Trophoblast cell (in vitro differentiated cells and primary cell): ENCODE measurements around the gene ZNF330.

Source experiments
- DNase-seq, 2 donors: peaks; one replicate each; pipeline ENCODE4 v3.0.0-alpha.2; 2016
- H2AFZ ChIP-seq: 2 replicates; pipeline ENCODE4 v1.6.1; 2013; ENCODE audit warnings: low read length, moderate library complexity, mild to moderate bottlenecking; ENCODE audit not compliant: insufficient read depth, poor library complexity
- H2AK5ac ChIP-seq: 2 replicates; pipeline ENCODE4 v1.6.1; 2013; ENCODE audit warnings: mild to moderate bottlenecking, low read length
- H2BK120ac ChIP-seq: 2 replicates; pipeline ENCODE4 v1.6.1; 2013; ENCODE audit warnings: low read length, mild to moderate bottlenecking, moderate library complexity; ENCODE audit not compliant: insufficient read depth, poor library complexity
- H2BK12ac ChIP-seq: 2 replicates; pipeline ENCODE4 v1.6.1; 2013; ENCODE audit warnings: mild to moderate bottlenecking, low read length, moderate library complexity
- H2BK5ac ChIP-seq: 2 replicates; pipeline ENCODE4 v1.6.1; 2013; ENCODE audit warnings: low read length, low read depth, moderate library complexity, mild to moderate bottlenecking; ENCODE audit not compliant: poor library complexity
- H3K14ac ChIP-seq: 2 replicates; pipeline ENCODE4 v1.6.1; 2013; ENCODE audit warnings: mild to moderate bottlenecking, low read length
- H3K18ac ChIP-seq: 2 replicates; pipeline ENCODE4 v1.6.1; 2013; ENCODE audit warnings: mild to moderate bottlenecking, low read length
- H3K23ac ChIP-seq: 2 replicates; pipeline ENCODE4 v1.6.1; 2013; ENCODE audit warnings: low read length
- H3K27ac ChIP-seq: 2 replicates; pipeline ENCODE4 v1.5.1; 2013; ENCODE audit warnings: low read depth, mild to moderate bottlenecking, inconsistent platforms, low read length, moderate library complexity
- H3K27me3 ChIP-seq: 2 replicates; pipeline ENCODE4 v1.6.1; 2013; ENCODE audit warnings: inconsistent platforms, mild to moderate bottlenecking, low read length, moderate library complexity; ENCODE audit not compliant: insufficient read depth
- H3K36me3 ChIP-seq, 2 experiments: 1 replicate in 1 of 2; 2 replicates in 1 of 2; pipeline ENCODE4 v1.6.1; 2013; ENCODE audit warnings: low read length in 2 of 2, mild to moderate bottlenecking in 2 of 2, moderate library complexity in 1 of 2; ENCODE audit not compliant: insufficient read depth in 2 of 2, control insufficient read depth in 1 of 2
- H3K4ac ChIP-seq: 2 replicates; pipeline ENCODE4 v1.6.1; 2013; ENCODE audit warnings: low read depth, mild to moderate bottlenecking, low read length, moderate library complexity
- H3K4me1 ChIP-seq, 2 experiments: 1 replicate in 1 of 2; 2 replicates in 1 of 2; pipeline ENCODE4 v1.6.1; 2013; ENCODE audit warnings: low read length in 2 of 2, mild to moderate bottlenecking in 2 of 2, moderate library complexity in 1 of 2; ENCODE audit not compliant: insufficient read depth in 2 of 2, control insufficient read depth in 1 of 2
- H3K4me2 ChIP-seq: 2 replicates; pipeline ENCODE4 v1.6.1; 2013; ENCODE audit warnings: inconsistent platforms, mild to moderate bottlenecking, low read length, moderate library complexity
- H3K4me3 ChIP-seq: 2 replicates; pipeline ENCODE4 v1.5.1; 2013; ENCODE audit warnings: mild to moderate bottlenecking, low read depth, low read length, inconsistent platforms
- H3K79me1 ChIP-seq: one replicate; pipeline ENCODE4 v1.6.1; 2013; ENCODE audit warnings: low read length
- H3K79me2 ChIP-seq: 2 replicates; pipeline ENCODE4 v1.6.1; 2013; ENCODE audit warnings: low read length, mild to moderate bottlenecking; ENCODE audit not compliant: control insufficient read depth, insufficient read depth, poor library complexity
- H3K9ac ChIP-seq: 2 replicates; pipeline ENCODE4 v1.6.1; 2013; ENCODE audit warnings: mild to moderate bottlenecking, low read length
- H3K9me3 ChIP-seq: 2 replicates; pipeline ENCODE4 v1.6.1; 2013; ENCODE audit warnings: low read depth, mild to moderate bottlenecking, control low read depth, inconsistent platforms, low read length; ENCODE audit not compliant: insufficient read depth
- H4K12ac ChIP-seq: 2 replicates; pipeline ENCODE4 v1.6.1; 2013; ENCODE audit warnings: low read depth, mild to moderate bottlenecking, low read length, moderate library complexity
- H4K8ac ChIP-seq: 2 replicates; pipeline ENCODE4 v1.6.1; 2013; ENCODE audit warnings: low read depth, mild to moderate bottlenecking, low read length, moderate library complexity
- H4K91ac ChIP-seq: one replicate; pipeline ENCODE4 v1.6.1; 2013; ENCODE audit warnings: low read depth, mild to moderate bottlenecking, low read length, moderate library complexity
- WGBS: extraction: QIAGEN DNeasy Blood & Tissue Kit; methylation state at CpG from one replicate; pipeline ENCODE4 v1.1.7; 2013; ENCODE audit warnings: missing lambda C conversion rate; ENCODE audit not compliant: insufficient read length, insufficient coverage; ENCODE audit errors: extremely low coverage; 5-methylcytosine and 5-hydroxymethylcytosine counted together

Gene ZNF330

GRCh38 chr4:141244419-141244818 lies 23.7 kb downstream of the ZNF330 start:
- Histone ChIP-seq H3K9ac (no peak overlapping the region), H2BK12ac (no peak overlapping the region), H2BK120ac (no peak overlapping the region), H2BK5ac (no peak overlapping the region), H3K79me1 (no peaks in the 10 kb centered on the region), H4K8ac (no peak overlapping the region), H3K4me1 (no peaks in the 10 kb centered on the region), H3K79me2 (no peaks in the 10 kb centered on the region), H3K27me3 (no peaks in the 10 kb centered on the region), H3K23ac (no peak overlapping the region), H4K12ac (no peak overlapping the region), H2AFZ (no peak overlapping the region), H2AK5ac (no peak overlapping the region), H3K18ac (no peak overlapping the region), H3K4me3 (no peak overlapping the region), H3K4me2 (no peak overlapping the region), H3K36me3 (no peaks in the 10 kb centered on the region), H3K4ac (no peak overlapping the region), H4K91ac (no peak overlapping the region), H3K9me3 (no peaks in the 10 kb centered on the region), H3K14ac (no peak overlapping the region), H3K27ac (no peak overlapping the region)
- whole genome bisulfite sequencing, result no CpG with 5 or more reads among the region's 1 CpG
- DNase-seq, result no peak

- H3K18ac ChIP-seq, result no peak overlapping the region
- H4K12ac ChIP-seq, result no peak overlapping the region
- DNase-seq, result peak in 1 of 2 donors; percentile 56
- H4K91ac ChIP-seq, result no peak overlapping the region
- no peak overlapping the region for H2BK120ac ChIP-seq
- no CpG with 5 or more reads among the region's 2 CpGs for WGBS
- H3K4ac ChIP-seq, result no peak overlapping the region
- no peaks in the 10 kb centered on the region for H3K79me1 ChIP-seq
- no peaks in the 10 kb centered on the region for H3K36me3 ChIP-seq
- no peaks in the 10 kb centered on the region for H3K4me1 ChIP-seq
- H3K14ac ChIP-seq, result no peak overlapping the region
- H2BK5ac ChIP-seq, result no peak overlapping the region
- H2AFZ ChIP-seq, result no peak overlapping the region
- H3K27me3 ChIP-seq, result no peaks in the 10 kb centered on the region
- H3K9ac ChIP-seq, result no peak overlapping the region
- no peaks in the 10 kb centered on the region for H3K9me3 ChIP-seq
- H3K4me2 ChIP-seq, result no peak overlapping the region
- no peak overlapping the region for H2BK12ac ChIP-seq
- no peak overlapping the region for H3K4me3 ChIP-seq
- H2AK5ac ChIP-seq, result no peak overlapping the region
- H3K79me2 ChIP-seq, result no peaks in the 10 kb centered on the region
- no peak overlapping the region for H3K27ac ChIP-seq
- no peak overlapping the region for H4K8ac ChIP-seq
- H3K23ac ChIP-seq, result no peak overlapping the region
These were observed 25.5 kb downstream of the ZNF330 start for GRCh38 chr4:141246243-141246642.

GRCh38 chr4:141246683-141247429 lies 26.2 kb downstream of the ZNF330 start:
- Histone ChIP-seq H2AK5ac (no peak overlapping the region), H3K27me3 (no peaks in the 10 kb centered on the region), H3K14ac (no peak overlapping the region), H3K4me1 (no peaks in the 10 kb centered on the region), H3K18ac (no peak overlapping the region), H3K4me2 (no peak overlapping the region), H2BK5ac (no peak overlapping the region), H4K8ac (no peak overlapping the region), H2BK12ac (no peak overlapping the region), H3K9me3 (no peaks in the 10 kb centered on the region), H3K79me1 (no peaks in the 10 kb centered on the region), H3K79me2 (no peaks in the 10 kb centered on the region), H4K12ac (no peak overlapping the region), H3K23ac (no peak overlapping the region), H3K4ac (no peak overlapping the region), H2AFZ (no peak overlapping the region), H2BK120ac (no peak overlapping the region), H3K27ac (no peak overlapping the region), H4K91ac (no peak overlapping the region), H3K4me3 (no peak overlapping the region), H3K36me3 (no peaks in the 10 kb centered on the region), H3K9ac (no peak overlapping the region)
- WGBS, result no CpG with 5 or more reads among the region's 2 CpGs
- DNase-seq, result peak in 1 of 2 donors; percentile 36

- WGBS, result no CpG with 5 or more reads among the region's 2 CpGs
- Histone ChIP-seq H2BK5ac (no peak overlapping the region), H3K18ac (no peak overlapping the region), H4K91ac (no peak overlapping the region), H3K4me1 (no peaks in the 10 kb centered on the region), H3K4me3 (no peak overlapping the region), H3K27ac (no peak overlapping the region), H4K12ac (no peak overlapping the region), H3K36me3 (no peaks in the 10 kb centered on the region), H3K27me3 (no peaks in the 10 kb centered on the region), H3K9ac (no peak overlapping the region), H2BK120ac (no peak overlapping the region), H3K14ac (no peak overlapping the region), H3K23ac (no peak overlapping the region), H2AK5ac (no peak overlapping the region), H3K4me2 (no peak overlapping the region), H3K79me1 (no peaks in the 10 kb centered on the region), H3K79me2 (no peaks in the 10 kb centered on the region), H4K8ac (no peak overlapping the region), H3K9me3 (no peaks in the 10 kb centered on the region), H3K4ac (no peak overlapping the region), H2AFZ (no peak overlapping the region), H2BK12ac (no peak overlapping the region)
- no peak for DNase-seq
These were observed 26.7 kb downstream of the ZNF330 start for GRCh38 chr4:141247430-141247780.
